DMS53 (cell line): ENCODE data around the gene CELF2.
"Not testable (repeated sequence)": the region's sequence is repeated elsewhere in the genome, so short reads cannot be mapped to it uniquely, and the experiment has no call there.

Experiments
- DNase-seq: peaks from one replicate; lab custom pipeline; 2025; lab: John Stamatoyannopoulos, UW

Gene CELF2

GRCh38 chr10:11017570-11018431 lies at the start of gene CELF2:
TSS of gene CELF2 (plus strand) at chr10:11017872. CDS start at chr10:11018090, 218 bp downstream.
- peak; percentile 74 for DNase-seq

GRCh38 chr10:10968257-10968588 lies 49.4 kb upstream of the CELF2 start:
- DNase-seq = no peak

DNA sequence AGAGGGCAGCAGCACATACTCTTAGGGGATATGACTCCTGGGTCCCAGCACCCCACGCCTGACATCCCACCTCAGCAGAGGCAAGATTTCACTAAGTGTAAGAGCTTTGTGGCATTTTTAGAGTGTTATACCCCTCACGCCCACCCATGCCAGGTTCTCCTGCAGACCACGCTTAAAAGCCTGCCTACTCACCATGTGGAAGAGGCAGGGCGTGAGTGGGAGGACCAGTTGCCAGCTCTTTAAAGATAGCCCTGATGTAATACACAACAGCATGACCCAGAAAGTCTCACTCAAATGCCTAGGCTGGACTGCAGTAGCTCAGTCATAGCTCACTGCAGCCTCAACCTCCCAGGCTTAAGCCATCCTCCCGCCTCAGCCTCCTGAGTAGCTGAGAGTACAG lies 44.4 kb upstream of the CELF2 start:
- DNase-seq = no peak

DNA sequence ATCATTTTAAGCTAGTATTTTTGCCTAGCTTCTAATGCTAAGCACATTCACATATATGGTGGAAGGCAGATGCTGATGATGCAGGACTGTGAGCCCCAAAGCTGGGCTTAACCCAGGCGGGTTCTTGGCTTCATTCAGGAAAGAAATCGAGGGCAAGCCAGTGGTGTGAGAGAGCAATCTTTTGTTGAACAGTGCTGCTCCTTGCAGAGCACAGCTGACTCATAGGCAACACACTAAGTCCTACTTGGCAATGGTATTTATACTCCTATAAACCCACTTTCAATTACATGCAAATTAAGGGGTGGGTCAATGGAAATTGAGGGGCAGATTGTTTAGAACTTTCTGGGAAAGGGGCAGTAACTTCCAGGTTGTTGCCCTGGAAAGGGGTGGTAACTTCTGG lies 42.0 kb upstream of the CELF2 start:
- no peak for DNase-seq

DNA sequence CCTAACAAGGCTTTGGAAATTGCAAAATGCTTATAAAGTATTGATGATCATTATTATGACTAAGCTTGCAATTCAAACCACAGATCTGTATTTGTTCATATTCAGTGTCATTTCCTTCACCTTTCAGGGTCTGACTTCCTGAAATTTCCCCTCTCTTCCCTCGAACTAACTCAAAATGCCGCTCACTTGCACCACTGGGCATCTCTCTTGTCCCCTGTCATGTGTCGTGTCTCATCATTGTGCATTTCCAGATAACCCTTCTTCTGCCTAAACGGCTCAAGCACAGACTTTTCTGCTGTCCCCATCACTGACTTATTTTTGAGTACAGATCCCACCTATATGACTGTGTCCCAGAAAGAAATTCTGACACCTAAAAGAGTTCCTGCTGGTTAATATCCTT lies 41.0 kb upstream of the CELF2 start:
- no peak for DNase-seq

GRCh38 chr10:10977226-10977956 lies 40.3 kb upstream of the CELF2 start:
- DNase-seq = no peak

- DNase-seq = no peak
Observed at GRCh38 chr10:10977978-10978377, 39.7 kb upstream of the CELF2 start.

DNA sequence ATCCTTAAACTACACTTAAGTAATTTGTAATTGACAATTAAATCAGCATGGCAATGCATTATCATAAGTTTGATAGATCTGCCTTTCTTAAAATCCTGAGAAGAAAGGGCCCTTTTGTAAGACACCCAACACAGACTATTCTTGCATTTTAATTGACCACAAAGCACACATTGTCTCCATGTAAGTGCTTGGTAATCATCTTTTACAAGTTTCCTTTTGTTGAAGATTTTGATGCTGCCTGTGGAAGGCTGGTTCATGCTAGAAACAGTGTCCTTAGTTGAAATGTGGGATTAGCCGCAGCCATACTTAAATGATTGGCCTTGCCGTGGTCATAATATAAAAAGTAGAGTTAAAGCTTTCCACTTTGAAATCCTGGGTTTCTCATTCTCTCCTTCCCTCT lies 32.3 kb upstream of the CELF2 start:
- no peak for DNase-seq

- DNase-seq = no peak
Observed at GRCh38 chr10:10986606-10987005, 31.1 kb upstream of the CELF2 start.

DNA sequence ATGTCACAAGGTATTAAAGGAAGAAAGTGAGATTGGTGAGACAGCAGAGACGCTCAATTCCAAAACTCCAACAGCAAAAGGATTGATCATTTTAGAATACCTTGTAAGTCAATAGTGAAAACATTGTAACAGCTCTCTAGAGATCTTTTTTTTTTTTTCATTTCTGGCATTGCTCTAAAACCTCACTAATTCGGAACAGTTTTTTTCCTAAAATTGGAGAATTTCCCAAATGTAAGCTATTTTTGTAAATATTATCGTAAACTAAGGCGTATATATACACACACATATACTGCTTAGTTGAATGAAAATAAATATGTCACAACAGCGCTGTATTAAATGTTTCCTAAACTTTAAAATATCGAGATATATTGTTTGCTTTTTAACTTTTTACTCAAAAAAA lies 30.6 kb upstream of the CELF2 start:
- DNase-seq = no peak

DNA sequence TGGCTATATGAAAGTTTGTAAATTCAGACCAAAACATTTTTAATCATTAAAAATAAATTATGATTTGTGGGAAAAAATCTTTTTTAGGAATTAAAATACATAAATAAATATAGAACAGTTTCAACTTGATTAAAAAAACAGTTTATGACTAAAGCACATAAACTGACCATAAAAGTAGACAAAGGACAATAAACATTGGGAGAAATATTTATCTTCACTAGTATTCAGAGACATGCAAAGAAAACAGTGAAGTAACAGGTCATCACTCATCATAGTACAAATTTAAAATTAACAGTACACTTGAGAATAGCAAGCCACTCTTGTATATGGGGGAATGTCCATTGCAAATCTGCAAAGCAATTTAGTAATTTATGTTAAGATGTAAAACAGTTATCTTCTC lies 28.0 kb upstream of the CELF2 start:
- no peak for DNase-seq

- DNase-seq = no peak
Observed at GRCh38 chr10:10991144-10991543, 26.5 kb upstream of the CELF2 start.

GRCh38 chr10:10992072-10992471 lies 25.6 kb upstream of the CELF2 start:
- no peak for DNase-seq

DNA sequence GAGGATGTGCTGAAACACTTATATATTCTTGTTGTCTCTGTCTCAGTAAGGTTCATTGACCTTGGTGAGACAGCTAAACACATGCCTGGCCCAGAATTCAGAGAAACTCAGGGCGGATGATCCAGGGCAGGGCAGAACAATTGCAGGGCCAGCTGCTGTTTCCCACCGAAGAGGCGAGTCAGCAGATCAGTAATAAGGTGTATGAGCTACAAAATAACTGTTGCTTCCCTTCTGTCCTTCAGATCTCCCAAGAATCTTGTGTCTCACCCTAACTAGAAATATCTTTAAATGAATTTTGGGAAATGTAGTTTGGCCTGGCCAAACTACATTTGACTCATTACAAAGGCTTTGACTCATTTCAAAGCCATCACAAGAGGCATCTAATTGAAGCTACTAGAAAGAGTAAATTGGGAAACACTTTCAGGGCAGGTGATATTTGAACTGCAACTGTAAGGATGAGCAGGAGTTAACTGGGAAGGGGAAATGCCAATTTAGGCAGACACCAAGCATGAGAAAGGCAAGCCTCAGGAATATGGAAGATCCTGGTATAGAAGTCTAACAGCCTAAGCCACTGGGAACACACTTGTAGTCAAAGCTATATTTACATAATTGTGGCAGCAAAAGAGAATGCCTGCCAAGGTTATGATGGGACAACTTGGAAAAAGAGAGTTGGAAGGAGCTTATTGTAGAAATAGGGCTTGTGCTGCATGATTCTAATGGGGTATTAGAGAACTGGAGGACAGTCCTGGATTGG lies 24.5 kb upstream of the CELF2 start:
- no peak for DNase-seq

DNA sequence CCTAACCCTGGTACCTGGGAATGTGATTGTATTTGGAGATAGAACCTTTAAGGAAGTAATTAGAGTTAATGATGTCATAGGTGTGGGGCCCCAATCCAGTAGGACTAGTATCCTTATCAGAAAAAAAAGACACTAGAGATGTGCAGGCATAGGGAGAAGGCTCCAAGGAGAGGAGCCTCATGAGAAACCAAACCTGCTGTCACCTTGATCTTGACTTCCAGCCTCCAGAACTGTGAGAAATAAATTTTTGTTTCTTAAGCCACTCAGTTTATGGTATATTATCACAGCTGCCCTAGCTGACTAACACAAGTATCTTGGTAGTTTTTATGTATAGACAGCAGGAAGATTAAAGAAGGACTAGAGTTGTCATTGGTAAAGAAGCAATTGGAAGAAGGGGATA lies 23.9 kb upstream of the CELF2 start:
- DNase-seq = no peak

DNA sequence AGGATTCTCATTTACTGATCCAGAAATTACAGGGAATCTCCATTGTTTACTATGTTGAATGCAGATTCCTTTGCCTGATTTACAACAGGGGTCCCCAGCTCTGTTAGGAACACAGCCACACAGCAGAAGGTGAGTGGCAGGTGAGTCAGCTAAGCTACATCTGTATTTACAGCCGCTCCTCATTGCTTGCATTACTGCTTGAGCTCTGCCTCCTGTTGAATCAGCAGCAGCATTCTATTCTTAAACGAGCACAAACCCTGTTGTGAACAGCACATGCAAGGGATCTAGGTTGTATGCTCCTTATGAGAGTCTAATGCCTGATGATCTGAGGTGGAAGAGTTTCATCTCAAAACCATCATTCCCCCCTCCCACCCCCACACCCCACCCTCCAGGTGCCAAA lies 23.3 kb upstream of the CELF2 start:
- DNase-seq = no peak

GRCh38 chr10:10995120-10995519 lies 22.6 kb upstream of the CELF2 start:
- no peak for DNase-seq

- no peak for DNase-seq
Observed at GRCh38 chr10:10996966-10997620, 20.6 kb upstream of the CELF2 start.

- DNase-seq = not testable (repeated sequence)
Observed at GRCh38 chr10:10999501-10999900, 18.2 kb upstream of the CELF2 start.

GRCh38 chr10:11002485-11002884 lies 15.2 kb upstream of the CELF2 start:
- no peak for DNase-seq

- no peak for DNase-seq
Observed at GRCh38 chr10:11002916-11003315, 14.8 kb upstream of the CELF2 start.

- DNase-seq = no peak
Observed at GRCh38 chr10:11003679-11004078, 14.0 kb upstream of the CELF2 start.
